HG03039 (cell line): ENCODE data around the gene ETDC.

ENCODE experiments used
- ATAC-seq: cut with Tn5 transposase; IDR thresholded peaks from one replicate; pipeline ENCODE4 v1.9.1; 2021; ENCODE audit warnings: mild to moderate bottlenecking, moderate library complexity; ENCODE audit not compliant: unreplicated experiment

Gene ETDC

DNA sequence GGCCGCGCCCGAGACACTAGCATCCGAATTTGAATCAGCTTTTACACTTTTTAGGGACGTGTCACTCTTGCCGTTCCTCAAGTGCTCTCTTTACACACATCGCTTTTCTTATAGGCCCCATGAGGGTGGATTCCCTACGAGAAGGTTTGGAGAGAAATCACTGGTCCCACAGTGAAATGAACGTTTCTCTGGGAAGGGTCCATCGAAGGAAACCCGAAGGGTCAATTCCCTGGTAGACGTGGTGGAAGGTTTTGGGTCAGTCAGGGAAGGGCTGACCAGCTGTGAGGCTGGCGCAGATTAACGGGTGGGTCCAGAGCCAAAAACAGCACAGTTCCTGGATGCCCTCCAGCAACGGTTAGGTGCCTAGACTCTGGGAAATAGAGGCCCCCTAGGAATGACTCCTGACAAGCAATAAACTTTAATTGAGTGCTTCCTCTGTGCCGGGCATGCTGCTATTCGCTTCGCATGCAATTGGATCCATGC is 35.9 kb downstream of the ETDC start:
- ATAC-seq: no peak

GRCh38 chrX:135346975-135347374 is 37.7 kb downstream of the ETDC start:
- no peak for ATAC-seq

- no peak for ATAC-seq
These were observed 38.2 kb downstream of the ETDC start for GRCh38 chrX:135347381-135348016.

DNA sequence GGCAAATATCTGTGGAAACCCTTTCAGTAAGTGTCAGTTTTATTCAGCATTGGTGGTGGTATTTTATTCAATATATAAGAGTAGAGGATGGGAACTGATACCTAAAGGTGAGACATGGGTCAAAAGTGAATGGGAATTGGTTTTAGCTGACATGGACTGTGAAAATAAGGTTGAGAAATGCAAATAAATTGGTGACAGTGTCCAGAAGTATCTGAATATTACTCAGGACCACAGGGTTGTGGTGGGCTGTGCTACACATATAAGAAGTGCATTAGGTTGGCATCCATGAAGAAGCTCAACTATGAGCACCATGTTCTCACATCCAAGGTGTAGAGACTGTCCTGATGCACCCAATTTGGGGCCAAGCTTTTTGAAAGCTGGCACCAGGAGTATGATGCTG is 45.0 kb downstream of the ETDC start:
- ATAC-seq: no peak
